ENCODE measurements around the gene MARVELD1. TPM values are rescaled to one million over a fixed set of nuclear protein-coding genes. Genes with fewer than 3 reads are reported as not detected.

Gene MARVELD1
- total RNA-seq, 4 donors from 2014 or later = 33.8 to 126 (median 58.7) TPM

DNA sequence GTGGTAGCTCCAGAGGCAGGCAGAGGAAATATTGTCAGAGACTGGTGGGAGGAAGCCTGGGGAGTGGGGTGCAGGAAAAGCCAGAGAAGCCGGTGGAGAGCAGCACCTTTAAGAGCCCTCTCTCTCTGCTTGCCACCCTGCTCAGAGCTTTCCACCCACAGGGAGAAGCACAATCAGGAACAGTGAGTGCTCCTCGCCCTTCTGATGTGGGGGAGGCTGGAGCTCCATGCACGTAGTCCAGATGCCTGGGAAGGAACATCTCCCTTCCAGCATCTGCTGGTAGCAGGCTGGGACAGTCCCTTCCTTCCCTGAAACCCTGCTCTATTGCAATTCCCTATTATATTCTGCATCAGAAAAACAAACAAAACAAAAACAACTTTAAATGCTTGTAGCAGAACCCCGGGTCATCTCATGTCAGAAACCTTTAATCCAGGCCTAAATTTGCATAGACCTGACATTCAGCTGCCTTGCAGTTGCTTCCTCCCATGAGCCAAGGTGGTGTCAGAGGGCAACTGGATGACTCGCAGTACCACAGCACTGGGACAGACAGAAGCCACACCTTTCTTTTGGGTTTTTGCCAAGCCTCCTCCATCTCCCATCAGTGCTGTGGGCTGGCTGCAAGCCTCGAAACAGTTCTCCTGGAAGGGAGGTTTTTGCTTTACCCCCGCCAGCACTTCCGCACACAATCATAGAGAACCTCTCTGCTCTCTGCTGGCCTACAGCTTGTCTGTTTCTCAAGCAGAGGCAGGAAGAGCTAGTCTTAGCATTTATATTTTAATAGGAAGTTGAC is 39.6 kb upstream of the MARVELD1 start:
- 57 to 73% methylated on average over 3 to 7 of the region's 8 CpGs for WGBS, 2 donors (ENCODE audit: low coverage in 1 of 2)
- H3K9me3 ChIP-seq = no peaks in the 10 kb centered on the region
- TF ChIP-seq POLR2A (IDR thresholded peaks at IDR 0.05) (no peak), EP300 (IDR thresholded peaks at IDR 0.05) (no peak), POLR2AphosphoS5 (IDR thresholded peaks at IDR 0.05) (no peak)
- TF ChIP-seq, protein P1, sequence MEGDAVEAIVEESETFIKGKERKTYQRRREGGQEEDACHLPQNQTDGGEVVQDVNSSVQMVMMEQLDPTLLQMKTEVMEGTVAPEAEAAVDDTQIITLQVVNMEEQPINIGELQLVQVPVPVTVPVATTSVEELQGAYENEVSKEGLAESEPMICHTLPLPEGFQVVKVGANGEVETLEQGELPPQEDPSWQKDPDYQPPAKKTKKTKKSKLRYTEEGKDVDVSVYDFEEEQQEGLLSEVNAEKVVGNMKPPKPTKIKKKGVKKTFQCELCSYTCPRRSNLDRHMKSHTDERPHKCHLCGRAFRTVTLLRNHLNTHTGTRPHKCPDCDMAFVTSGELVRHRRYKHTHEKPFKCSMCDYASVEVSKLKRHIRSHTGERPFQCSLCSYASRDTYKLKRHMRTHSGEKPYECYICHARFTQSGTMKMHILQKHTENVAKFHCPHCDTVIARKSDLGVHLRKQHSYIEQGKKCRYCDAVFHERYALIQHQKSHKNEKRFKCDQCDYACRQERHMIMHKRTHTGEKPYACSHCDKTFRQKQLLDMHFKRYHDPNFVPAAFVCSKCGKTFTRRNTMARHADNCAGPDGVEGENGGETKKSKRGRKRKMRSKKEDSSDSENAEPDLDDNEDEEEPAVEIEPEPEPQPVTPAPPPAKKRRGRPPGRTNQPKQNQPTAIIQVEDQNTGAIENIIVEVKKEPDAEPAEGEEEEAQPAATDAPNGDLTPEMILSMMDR (IDR thresholded peaks at IDR 0.05) = no peak
- ATAC-seq = peak; percentile 19
- H3K27ac ChIP-seq = peak overlapping the region in 1 of 4 donors; percentile 5
- H3K4me1 ChIP-seq = peaks cover 0 to 12% (median 0%) of the 10 kb centered on the region in 3 donors
- peaks cover 0 to 93% of the 10 kb centered on the region in 2 donors for H3K36me3 ChIP-seq
- H3K27me3 ChIP-seq = no peaks in the 10 kb centered on the region
- no peak overlapping the region for H3K4me3 ChIP-seq

DNA sequence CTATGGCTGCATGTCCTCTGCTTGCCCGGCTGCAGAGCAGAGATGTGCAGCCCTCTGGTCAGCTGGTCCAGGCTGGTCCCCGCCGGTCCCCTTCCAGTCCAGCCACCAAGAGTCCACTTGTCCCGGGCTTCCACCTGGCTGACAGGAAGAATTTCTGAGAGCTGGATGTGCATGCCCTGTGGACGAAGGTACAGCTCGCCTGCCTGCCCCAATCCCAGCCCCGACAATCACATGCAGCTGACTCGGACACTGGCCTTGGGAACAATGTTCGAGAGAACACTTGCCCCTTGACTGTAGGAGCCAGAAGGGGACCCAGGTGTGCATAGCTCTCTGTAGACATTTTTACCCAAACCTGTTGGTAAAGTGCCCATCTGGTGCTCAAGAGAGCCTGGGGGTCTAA is 38.3 kb upstream of the MARVELD1 start:
- no peaks in the 10 kb centered on the region for H3K9me3 ChIP-seq

DNA sequence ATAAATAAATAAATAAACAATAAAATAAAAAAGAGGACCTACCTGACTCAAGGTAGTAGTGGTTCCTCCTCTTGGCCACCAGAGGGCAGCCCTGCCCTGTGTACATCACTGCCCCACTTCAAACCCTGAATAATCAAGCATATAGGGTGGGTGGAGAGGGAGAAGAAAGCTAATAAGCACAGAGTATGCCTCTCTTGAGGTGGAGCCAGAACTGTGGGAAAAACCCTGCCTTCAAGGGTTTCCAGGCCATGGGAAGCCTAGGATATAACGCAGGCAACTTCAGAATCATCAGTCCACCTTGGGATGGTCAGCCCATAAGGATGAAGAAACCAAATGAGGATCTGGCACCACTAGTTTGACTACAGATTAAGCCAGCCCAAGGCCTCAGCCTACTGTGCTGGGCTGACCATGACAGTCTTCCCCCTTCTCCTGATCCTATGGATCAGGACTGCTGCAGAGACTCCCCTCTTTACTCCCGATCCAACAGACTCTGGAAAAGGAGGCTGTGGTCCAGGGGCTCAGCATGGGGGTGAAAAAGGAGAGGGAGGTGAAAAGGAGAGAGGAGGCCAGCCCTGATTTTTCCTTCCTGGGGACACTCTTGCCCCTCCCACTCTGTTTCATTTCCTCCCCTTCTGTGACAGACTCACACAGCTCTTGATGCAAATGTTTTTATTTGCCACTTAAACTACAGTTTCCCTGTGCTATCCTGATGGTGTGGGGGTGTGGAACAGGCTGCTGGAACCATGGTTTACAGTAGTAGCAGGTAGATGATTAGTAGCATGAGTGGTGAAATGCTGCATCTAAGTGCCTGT is 36.6 kb upstream of the MARVELD1 start:
- Histone ChIP-seq H3K4me1 (peaks cover 0 to 34% (median 0%) of the 10 kb centered on the region in 3 donors), H3K27me3 (no peaks in the 10 kb centered on the region), H3K36me3 (peaks cover 0 to 77% of the 10 kb centered on the region in 2 donors), H3K4me3 (no peak overlapping the region), H3K27ac (peak overlapping the region in 3 of 4 donors; percentile 50 to 67 (median 58)), H3K9me3 (no peaks in the 10 kb centered on the region)
- no peak for TF ChIP-seq EP300 (IDR thresholded peaks at IDR 0.05)
- TF ChIP-seq, protein P1 (IDR thresholded peaks at IDR 0.05) = peak; percentile 75 to 93 (median 80)
- TF ChIP-seq POLR2A (IDR thresholded peaks at IDR 0.05) = no peak
- no peak for TF ChIP-seq POLR2AphosphoS5 (IDR thresholded peaks at IDR 0.05)
- peak; percentile 65 for ATAC-seq
- WGBS, 2 donors (ENCODE audit: low coverage in 1 of 2) = 100% methylated on average over 1 of the region's 2 CpGs

More for the DNA sequence above, 38.3 kb upstream of the MARVELD1 start:
- no peak for TF ChIP-seq POLR2AphosphoS5 (IDR thresholded peaks at IDR 0.05)
- TF ChIP-seq EP300 (IDR thresholded peaks at IDR 0.05) = no peak
- TF ChIP-seq POLR2A (IDR thresholded peaks at IDR 0.05) = no peak
- TF ChIP-seq, protein P1 (IDR thresholded peaks at IDR 0.05) = no peak
- WGBS, 2 donors (ENCODE audit: low coverage in 1 of 2) = 40 to 77% methylated on average over 1 to 3 of the region's 9 CpGs
- ATAC-seq = no peak
- Histone ChIP-seq H3K4me1 (peaks cover 0 to 18% (median 0%) of the 10 kb centered on the region in 3 donors), H3K27ac (peak overlapping the region in 1 of 4 donors; percentile 5), H3K4me3 (no peak overlapping the region), H3K36me3 (peaks cover 0 to 93% of the 10 kb centered on the region in 2 donors), H3K27me3 (no peaks in the 10 kb centered on the region)

DNA sequence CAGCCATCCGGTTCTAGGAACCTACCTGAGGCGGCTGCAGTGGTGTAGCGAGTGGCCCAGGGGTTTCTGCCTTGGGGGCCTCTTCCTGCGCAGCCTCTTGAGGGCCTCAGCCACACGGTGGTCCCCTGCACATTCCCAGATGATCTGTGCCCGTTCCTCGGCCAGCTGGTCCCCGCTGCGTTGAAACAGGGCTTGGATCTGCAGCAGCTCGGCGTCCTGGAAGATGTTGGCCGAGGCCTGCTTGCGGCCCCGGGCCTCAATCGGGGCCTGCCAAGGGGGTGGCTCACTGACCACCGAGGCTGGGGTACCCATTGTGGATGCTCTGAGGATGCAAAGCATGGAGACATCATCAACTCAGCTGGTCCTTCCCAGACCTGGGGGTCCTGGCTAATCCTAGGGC is 33.9 kb upstream of the MARVELD1 start:
- ATAC-seq = no peak
- WGBS, 2 donors (ENCODE audit: low coverage in 1 of 2) = no CpG with 5 or more reads among the region's 16 CpGs
- Histone ChIP-seq H3K27me3 (no peaks in the 10 kb centered on the region), H3K4me3 (no peak overlapping the region), H3K27ac (peak overlapping the region in 2 of 4 donors; percentile 7 to 17), H3K4me1 (peaks cover 0 to 56% (median 13%) of the 10 kb centered on the region in 3 donors), H3K36me3 (peaks cover 0 to 57% of the 10 kb centered on the region in 2 donors), H3K9me3 (no peaks in the 10 kb centered on the region)
- TF ChIP-seq, protein P1 (IDR thresholded peaks at IDR 0.05) = no peak
- TF ChIP-seq POLR2A (IDR thresholded peaks at IDR 0.05) (no peak), EP300 (IDR thresholded peaks at IDR 0.05) (no peak), POLR2AphosphoS5 (IDR thresholded peaks at IDR 0.05) (no peak)
